ENCODE data around the gene ARHGAP24.

GRCh38 chr4:85642356-85643100, 167.6 kb downstream of the ARHGAP24 start:
- TF ChIP-seq CTCF (IDR thresholded peaks at IDR 0.05; ENCODE audit: low read length), result no peak
- TF ChIP-seq EZH2 (optimal IDR thresholded peaks at IDR 0.05; ENCODE audit: low read depth, low read length), result no peak
- no peak for TF ChIP-seq EZH2phosphoT487 (IDR thresholded peaks at IDR 0.05; ENCODE audit: low read length)

Data from MM.1S (cell line).